ENCODE measurements around the gene CATSPERZ.

DNA sequence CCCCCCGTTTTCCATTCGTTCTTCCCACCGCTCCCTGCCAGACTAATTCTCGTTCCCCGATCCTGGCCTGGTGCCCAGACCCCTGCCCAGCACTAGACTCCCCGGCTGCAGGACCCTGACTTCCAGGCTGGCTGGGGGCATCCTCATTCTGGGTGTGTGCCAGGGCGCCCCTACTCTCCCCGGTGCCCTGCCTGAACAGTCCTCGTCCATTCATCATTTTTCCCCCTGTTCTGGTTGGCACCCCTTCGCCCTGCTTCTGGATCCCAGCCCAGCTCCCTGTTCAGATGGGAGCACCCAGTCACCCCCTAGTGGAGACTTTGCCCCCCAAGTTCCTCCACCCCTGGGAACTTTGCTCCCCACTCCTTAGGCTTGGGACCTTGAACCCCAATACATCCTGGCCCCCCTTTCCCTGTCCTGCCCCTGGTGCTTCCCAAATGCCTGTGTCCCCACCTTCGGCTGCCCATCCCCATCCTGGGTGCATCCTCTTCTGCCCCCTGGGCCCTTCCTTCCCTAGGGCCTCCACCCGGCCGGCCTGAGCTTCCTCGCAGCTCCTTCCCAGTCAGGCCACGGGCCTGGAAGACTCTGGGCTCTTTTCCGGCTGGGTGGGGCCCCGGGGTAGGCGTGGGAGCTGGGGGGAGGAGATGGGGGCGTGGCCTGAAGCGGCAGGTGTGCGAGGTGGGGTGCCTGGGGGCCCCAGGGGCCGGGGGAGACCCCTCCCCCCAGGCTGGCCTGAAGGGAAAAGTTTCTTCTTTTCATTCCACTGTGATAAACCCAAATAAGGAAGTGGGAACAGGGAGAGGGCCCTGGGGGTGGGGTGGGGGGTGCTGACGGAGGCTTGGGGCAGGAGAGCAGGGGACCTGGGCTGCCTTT is 47.9 kb upstream of the CATSPERZ start:
- TF ChIP-seq EP300 (conservative IDR thresholded peaks at IDR 0.05; ENCODE audit: poor library complexity, severe bottlenecking) (no peak), POLR2AphosphoS5 (IDR thresholded peaks at IDR 0.05) (no peak), CTCF (IDR thresholded peaks at IDR 0.05; ENCODE audit: poor library complexity, severe bottlenecking) (peak; percentile 13), MXI1 (conservative IDR thresholded peaks at IDR 0.05; ENCODE audit: poor library complexity, severe bottlenecking) (no peak), EZH2 (IDR thresholded peaks at IDR 0.05; ENCODE audit: borderline replicate concordance, insufficient read depth, low read length, poor library complexity, severe bottlenecking) (no peak)

All from neural cell (in vitro differentiated cells).